Activated CD4-positive, alpha-beta memory T cell treated with anti-CD3 and anti-CD28 coated beads for 36 hours (primary cell): ENCODE measurements around the gene WNT6. TPM values are rescaled to one million over a fixed set of nuclear protein-coding genes. Genes with fewer than 3 reads are reported as not detected.
A peak's percentile ranks its signal among the peaks of the same experiment; 100 is the strongest.
"Not testable (repeated sequence)": the region's sequence is repeated elsewhere in the genome, so short reads cannot be mapped to it uniquely, and the experiment has no call there.

ENCODE experiments used
- CTCF ChIA-PET: fragments of 350-600 bp; sonication (Branson Sonifier 250); formaldehyde crosslinking; loops from one replicate; lab custom pipeline; 2021; ENCODE audit warnings: antibody characterized with exemption, inconsistent platforms; lab: Charles Lee
- POLR2A ChIA-PET: fragments of 350-600 bp; sonication (Branson Sonifier 250); formaldehyde crosslinking; loops from one replicate; lab custom pipeline; 2021; ENCODE audit warnings: antibody characterized with exemption; lab: Charles Lee
- DNase-seq: peaks from one replicate; pipeline ENCODE4 v3.0.0-alpha.2; 2020
- H3K27ac Mint-ChIP-seq: one replicate; pipeline ENCODE4 v1.8.0; 2021; ENCODE audit warnings: mixed read lengths
- H3K27me3 Mint-ChIP-seq: one replicate; pipeline ENCODE4 v1.8.0; 2021; ENCODE audit warnings: mixed read lengths
- H3K36me3 Mint-ChIP-seq: one replicate; pipeline ENCODE4 v1.8.0; 2021; ENCODE audit warnings: mixed read lengths
- H3K4me1 Mint-ChIP-seq: one replicate; pipeline ENCODE4 v1.8.0; 2021; ENCODE audit warnings: low read depth, mixed read lengths
- H3K4me3 Mint-ChIP-seq: one replicate; pipeline ENCODE4 v1.8.0; 2021; ENCODE audit warnings: mild to moderate bottlenecking, mixed read lengths
- H3K9me3 Mint-ChIP-seq: one replicate; pipeline ENCODE4 v1.8.0; 2021; ENCODE audit warnings: mixed read lengths
- intact Hi-C: fragments of 100-400 bp; cut with micrococcal nuclease; formaldehyde crosslinking; loops from one replicate; pipeline ENCODE4 v1.15.1; 2023
- total RNA-seq, 2 experiments: library from RNA; stranded (reverse); gene quantifications; one replicate each; pipeline ENCODE4 v1.2.3, GENCODE V29; 2021

WNT6 gene
- total RNA-seq, 2 experiments from 2014 or later = 0.31 to 0.40 TPM

DNA sequence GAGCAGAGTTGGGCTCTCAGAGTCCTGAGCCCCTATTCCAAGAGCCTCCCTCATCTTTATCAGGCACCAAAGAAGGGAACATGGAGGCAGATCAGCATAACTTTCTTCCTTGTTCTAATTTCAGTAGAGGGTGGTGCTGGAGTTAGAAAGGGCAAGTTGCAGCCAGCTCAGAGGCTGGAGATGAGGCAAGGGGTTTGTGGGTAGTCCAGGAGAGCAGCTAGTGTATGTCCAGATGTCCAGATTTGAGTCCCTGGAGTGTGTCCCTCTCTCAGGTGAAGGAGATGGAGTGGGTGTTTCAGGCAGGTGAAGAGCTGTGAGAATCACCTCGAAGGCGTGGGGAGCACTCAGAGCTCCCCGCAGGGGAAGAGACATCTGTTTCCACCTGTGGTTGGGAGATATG, 27.5 kb upstream of the WNT6 start:
- Mint-ChIP-seq H3K27ac (no peak overlapping the region), H3K27me3 (peaks cover 31% of the 10 kb centered on the region), H3K4me3 (no peak overlapping the region), H3K9me3 (peaks cover 4% of the 10 kb centered on the region), H3K36me3 (no peaks in the 10 kb centered on the region), H3K4me1 (no peaks in the 10 kb centered on the region)
- intact Hi-C loops = no loop called here
- ChIA-PET POLR2A (no interaction called here), CTCF (interaction anchor here (0.6 kb wide), 1 partner anchor 13 kb away, joined by 3 read pairs; no protein-coding TSS in a partner anchor)
- no peak for DNase-seq

DNA sequence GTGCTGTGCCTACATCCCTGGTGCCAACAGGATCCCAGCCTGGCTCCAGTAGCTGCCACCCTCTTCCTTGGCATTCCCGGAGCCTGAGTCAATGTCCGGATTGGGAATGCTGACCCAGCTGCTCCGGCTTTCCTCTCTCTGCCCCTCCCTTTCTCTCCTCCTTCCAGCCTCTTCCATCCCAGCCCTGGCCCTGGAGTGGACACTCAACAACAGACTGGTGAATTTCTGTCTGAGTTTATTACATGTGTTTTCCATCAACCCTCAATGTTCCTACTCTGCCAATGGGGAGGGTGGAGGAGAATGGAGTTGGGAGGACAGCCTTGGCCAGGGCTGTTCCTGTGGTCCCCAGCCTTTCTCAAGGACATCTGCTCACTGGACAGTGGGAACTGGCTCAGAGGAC, 27.1 kb upstream of the WNT6 start:
- no peak overlapping the region for H3K27ac Mint-ChIP-seq
- intact Hi-C loops = no loop called here
- no peaks in the 10 kb centered on the region for H3K4me1 Mint-ChIP-seq
- no peak overlapping the region for H3K4me3 Mint-ChIP-seq
- peaks cover 8% of the 10 kb centered on the region for H3K9me3 Mint-ChIP-seq
- ChIA-PET CTCF (no interaction called here), POLR2A (no interaction called here)
- no peak for DNase-seq
- peaks cover 34% of the 10 kb centered on the region for H3K27me3 Mint-ChIP-seq
- peaks cover 2% of the 10 kb centered on the region for H3K36me3 Mint-ChIP-seq

DNA sequence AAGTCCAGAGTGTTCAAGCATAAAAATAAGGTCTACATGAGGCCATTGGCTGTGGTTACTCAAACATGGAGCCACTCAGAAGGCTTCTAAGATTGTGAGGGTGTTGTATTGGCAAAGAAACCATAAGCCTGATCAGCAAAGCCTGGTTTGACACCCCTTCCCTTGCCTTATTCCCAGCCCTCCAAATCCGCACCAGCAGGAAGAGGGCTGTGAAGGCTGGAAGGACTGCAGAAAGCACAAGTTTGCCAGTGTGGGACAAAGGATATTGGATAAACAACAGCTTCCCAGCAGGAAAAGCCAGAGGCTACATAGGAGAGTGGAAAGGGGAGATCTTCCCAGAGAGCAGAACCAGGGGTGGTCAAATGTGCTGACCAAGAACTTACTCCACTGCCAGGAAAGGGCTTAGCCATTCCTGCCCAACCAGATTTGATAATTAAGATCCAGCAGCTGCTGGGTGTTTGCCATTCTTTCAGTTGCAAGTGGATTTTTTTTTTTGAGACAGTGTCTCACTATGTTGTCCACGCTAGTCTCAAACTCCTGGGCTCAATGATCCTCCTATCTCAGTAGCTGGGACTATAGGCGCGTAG, 26.5 kb upstream of the WNT6 start:
- Mint-ChIP-seq H3K36me3 (peaks cover 2% of the 10 kb centered on the region), H3K9me3 (peaks cover 9% of the 10 kb centered on the region), H3K27ac (no peak overlapping the region), H3K4me3 (no peak overlapping the region), H3K4me1 (no peaks in the 10 kb centered on the region), H3K27me3 (peaks cover 32% of the 10 kb centered on the region)
- intact Hi-C loops = no loop called here
- ChIA-PET CTCF (interaction anchor here (0.7 to 0.9 kb wide), 2 partner anchors 15 to 66 kb away, joined by 3 to 4 read pairs; no protein-coding TSS in a partner anchor), POLR2A (interaction anchor here (0.6 kb wide), 1 partner anchor 11 kb away, joined by 4 read pairs; no protein-coding TSS in a partner anchor)
- no peak for DNase-seq

DNA sequence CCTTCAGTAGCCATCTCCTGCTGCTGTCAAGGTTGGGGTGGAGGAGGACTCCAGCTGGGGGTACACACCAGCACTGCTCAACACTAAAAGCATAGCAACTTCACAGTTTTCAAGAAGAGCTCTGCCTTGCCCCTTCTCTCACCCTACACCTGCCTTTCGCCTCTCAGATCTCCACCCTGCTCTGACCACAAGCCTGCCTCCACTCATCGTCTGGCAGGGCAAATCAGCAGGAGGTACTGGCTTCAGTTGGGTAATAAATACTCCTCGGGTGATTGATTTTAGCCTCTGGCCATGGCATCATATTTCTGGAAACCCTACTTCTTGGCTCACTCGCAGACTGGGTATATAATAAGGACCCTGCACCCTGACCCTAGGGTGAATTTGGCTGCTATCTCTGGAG, 24.9 kb upstream of the WNT6 start:
- intact Hi-C loops = no loop called here
- Mint-ChIP-seq H3K4me1 (no peaks in the 10 kb centered on the region), H3K27ac (no peak overlapping the region), H3K4me3 (no peak overlapping the region), H3K27me3 (peaks cover 36% of the 10 kb centered on the region), H3K36me3 (peaks cover 2% of the 10 kb centered on the region), H3K9me3 (peaks cover 9% of the 10 kb centered on the region)
- DNase-seq = no peak
- CTCF ChIA-PET = no interaction called here
- POLR2A ChIA-PET = no interaction called here

DNA sequence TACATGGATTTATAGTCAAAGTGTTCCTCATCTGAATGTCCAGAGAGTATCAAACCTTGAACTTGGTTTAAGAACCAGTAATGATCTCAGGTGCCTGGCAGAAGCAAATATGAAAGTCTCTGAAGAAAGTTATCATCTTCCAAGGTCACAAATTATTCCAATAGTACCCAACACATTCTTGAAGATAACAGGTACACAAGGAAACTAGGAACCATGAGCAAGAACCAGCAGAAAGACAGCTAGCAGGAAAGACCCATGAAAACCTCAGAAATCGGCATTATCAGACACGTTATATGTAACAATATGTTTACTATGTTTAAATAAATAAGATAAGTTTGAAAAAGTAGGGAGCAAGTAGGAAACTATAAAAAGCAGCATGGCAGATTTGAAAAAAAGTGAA, 22.1 kb upstream of the WNT6 start:
- ChIA-PET POLR2A (no interaction called here), CTCF (interaction anchor here (0.7 to 1.1 kb wide), 2 partner anchors 10 to 39 kb away, joined by 3 to 5 read pairs; no protein-coding TSS in a partner anchor)
- H3K9me3 Mint-ChIP-seq = peaks cover 9% of the 10 kb centered on the region
- no peak for DNase-seq
- H3K4me3 Mint-ChIP-seq = no peak overlapping the region
- H3K36me3 Mint-ChIP-seq = peaks cover 2% of the 10 kb centered on the region
- H3K27ac Mint-ChIP-seq = no peak overlapping the region
- intact Hi-C loops = no loop called here
- H3K4me1 Mint-ChIP-seq = no peaks in the 10 kb centered on the region
- peaks cover 37% of the 10 kb centered on the region for H3K27me3 Mint-ChIP-seq

DNA sequence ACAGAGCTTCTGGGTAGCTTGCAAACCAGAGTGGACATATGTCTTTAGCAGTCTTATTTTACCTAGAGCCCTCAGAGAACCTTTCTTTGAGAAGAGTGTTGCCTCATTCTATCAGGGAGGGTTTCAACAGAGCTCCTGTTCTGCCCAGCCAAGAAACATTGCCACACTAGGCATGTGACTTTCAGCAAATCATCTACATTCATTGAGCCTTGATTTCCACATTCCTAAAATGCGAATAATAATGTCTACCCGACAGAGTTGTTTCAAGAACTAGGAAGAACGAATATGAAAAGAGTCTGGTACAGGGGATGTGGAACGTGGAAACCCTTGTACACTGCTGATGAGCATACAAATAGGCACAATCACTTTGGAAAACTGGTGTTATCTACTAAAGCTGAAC, 20.2 kb upstream of the WNT6 start:
- Mint-ChIP-seq H3K27ac (no peak overlapping the region), H3K4me1 (no peaks in the 10 kb centered on the region), H3K4me3 (no peak overlapping the region), H3K9me3 (peaks cover 12% of the 10 kb centered on the region), H3K36me3 (peaks cover 2% of the 10 kb centered on the region), H3K27me3 (peaks cover 37% of the 10 kb centered on the region)
- intact Hi-C loops = no loop called here
- DNase-seq = no peak
- CTCF ChIA-PET = interaction anchor here (0.9 to 1.5 kb wide), 2 partner anchors 8 to 13 kb away, joined by 4 to 5 read pairs; no protein-coding TSS in a partner anchor
- POLR2A ChIA-PET = interaction anchor here (0.6 kb wide), 1 partner anchor 127 kb away, joined by 3 read pairs; no protein-coding TSS in a partner anchor

DNA sequence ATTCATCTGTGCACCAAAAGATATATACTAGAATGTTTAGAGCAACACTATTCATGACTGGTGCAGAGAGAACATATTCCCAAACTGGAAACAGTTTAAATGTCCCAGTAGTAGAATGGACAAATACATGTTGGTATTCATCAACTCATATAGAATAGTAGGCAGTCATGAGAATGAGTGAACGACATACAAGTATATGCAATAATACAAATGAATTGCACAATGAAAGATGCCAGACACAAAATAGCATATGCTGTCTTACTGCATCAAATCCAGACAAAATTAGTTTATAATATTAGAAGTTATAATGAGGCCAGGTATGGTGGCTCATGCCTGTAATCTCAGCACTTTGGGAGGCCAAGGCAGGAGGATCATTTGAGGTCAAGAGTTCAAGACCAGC, 19.7 kb upstream of the WNT6 start:
- H3K4me3 Mint-ChIP-seq = no peak overlapping the region
- peaks cover 13% of the 10 kb centered on the region for H3K9me3 Mint-ChIP-seq
- H3K27ac Mint-ChIP-seq = no peak overlapping the region
- H3K4me1 Mint-ChIP-seq = no peaks in the 10 kb centered on the region
- ChIA-PET CTCF (interaction anchor here (0.6 to 0.9 kb wide), 2 partner anchors 8 to 181 kb away, joined by 3 to 4 read pairs; no protein-coding TSS in a partner anchor), POLR2A (no interaction called here)
- intact Hi-C loops = no loop called here
- H3K36me3 Mint-ChIP-seq = peaks cover 2% of the 10 kb centered on the region
- DNase-seq = no peak
- H3K27me3 Mint-ChIP-seq = peaks cover 34% of the 10 kb centered on the region

DNA sequence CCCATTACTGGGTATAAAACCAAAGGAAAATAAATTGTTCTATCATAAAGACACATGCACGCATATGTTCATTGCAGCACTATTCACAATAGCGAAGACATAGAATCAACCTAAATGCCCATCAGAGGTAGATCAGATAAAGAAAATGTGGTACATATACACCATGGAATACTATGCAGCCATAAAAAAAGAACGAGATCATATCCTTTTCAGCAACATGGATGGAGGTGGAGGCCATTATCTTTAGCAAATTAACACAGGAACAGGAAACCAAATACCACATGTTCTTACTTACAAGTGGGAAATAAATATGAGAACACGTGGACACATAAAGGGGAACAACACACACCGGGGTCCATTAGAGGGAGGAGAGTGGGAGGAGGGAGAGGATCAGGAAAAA, 15.3 kb upstream of the WNT6 start:
- intact Hi-C loops, H3K9me3 Mint-ChIP-seq, H3K36me3 Mint-ChIP-seq, H3K4me1 Mint-ChIP-seq, H3K27ac Mint-ChIP-seq, POLR2A ChIA-PET, DNase-seq, H3K4me3 Mint-ChIP-seq: not testable (repeated sequence)
- CTCF ChIA-PET = interaction anchor here (0.6 to 0.7 kb wide), 2 partner anchors 12 to 90 kb away, joined by 3 read pairs; partner anchors contain the start of gene PRKAG3
- peaks cover 21% of the 10 kb centered on the region for H3K27me3 Mint-ChIP-seq

DNA sequence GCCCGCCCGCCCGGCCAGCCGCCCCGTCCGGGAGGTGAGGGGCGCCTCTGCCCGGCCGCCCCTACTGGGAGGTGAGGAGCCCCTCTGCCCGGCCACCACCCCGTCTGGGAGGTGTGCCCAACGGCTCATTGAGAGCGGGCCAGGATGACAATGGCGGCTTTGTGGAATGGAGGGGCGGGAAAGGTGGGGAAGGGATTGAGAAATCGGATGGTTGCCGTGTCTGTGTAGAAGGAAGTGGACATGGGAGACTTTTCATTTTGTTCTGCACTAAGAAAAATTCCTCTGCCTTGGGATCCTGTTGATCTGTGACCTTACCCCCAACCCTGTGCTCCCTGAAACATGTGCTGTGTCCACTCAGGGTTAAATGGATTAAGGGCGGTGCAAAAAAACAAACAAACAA, 12.6 kb upstream of the WNT6 start:
- peaks cover 11% of the 10 kb centered on the region for H3K27me3 Mint-ChIP-seq
- H3K27ac Mint-ChIP-seq, POLR2A ChIA-PET, H3K4me3 Mint-ChIP-seq, H3K9me3 Mint-ChIP-seq, DNase-seq, H3K4me1 Mint-ChIP-seq, H3K36me3 Mint-ChIP-seq: not testable (repeated sequence)
- CTCF ChIA-PET = interaction anchor here (0.5 to 7.8 kb wide), 51 partner anchors 8 to 545 kb away, joined by 3 to 107 read pairs (median 4); partner anchors contain the start of genes BCS1L, CYP27A1, RNF25 and STK36
- intact Hi-C loops = loop anchor here (1.0 to 5.0 kb wide), 4 partner anchors 119 to 440 kb away; partner anchors contain the start of genes BCS1L, TTLL4 and ZNF142

DNA sequence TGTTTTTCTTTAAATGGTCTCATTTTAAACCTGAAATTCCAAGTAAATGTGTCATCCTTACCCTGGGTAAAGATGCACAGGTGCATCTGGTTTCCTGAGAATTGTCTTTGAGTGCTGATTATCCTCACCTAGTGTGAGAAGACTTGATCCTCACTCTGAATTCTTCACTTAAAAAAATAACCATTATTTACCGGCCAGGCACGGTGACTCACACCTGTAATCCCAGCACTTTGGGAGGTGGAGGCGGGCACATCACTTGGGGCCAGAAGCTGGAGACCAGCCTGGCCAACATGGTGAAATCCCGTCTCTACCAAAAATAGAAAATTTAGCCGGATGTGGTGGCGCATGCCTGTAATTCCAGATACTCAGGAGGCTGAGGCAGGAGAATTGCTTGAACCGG, 9.9 kb upstream of the WNT6 start:
- no peak for DNase-seq
- no peak overlapping the region for H3K27ac Mint-ChIP-seq
- CTCF ChIA-PET = interaction anchor here (1.0 to 7.8 kb wide), 7 partner anchors 27 to 190 kb away, joined by 3 to 107 read pairs (median 5); partner anchors contain the start of genes BCS1L, TTLL4 and ZNF142
- no peak overlapping the region for H3K4me3 Mint-ChIP-seq
- H3K36me3 Mint-ChIP-seq = no peaks in the 10 kb centered on the region
- POLR2A ChIA-PET = no interaction called here
- no peaks in the 10 kb centered on the region for H3K9me3 Mint-ChIP-seq
- intact Hi-C loops = loop anchor here (5.0 kb wide), 1 partner anchor 442 kb away; no protein-coding TSS in a partner anchor
- peaks cover 22% of the 10 kb centered on the region for H3K27me3 Mint-ChIP-seq
- no peaks in the 10 kb centered on the region for H3K4me1 Mint-ChIP-seq

DNA sequence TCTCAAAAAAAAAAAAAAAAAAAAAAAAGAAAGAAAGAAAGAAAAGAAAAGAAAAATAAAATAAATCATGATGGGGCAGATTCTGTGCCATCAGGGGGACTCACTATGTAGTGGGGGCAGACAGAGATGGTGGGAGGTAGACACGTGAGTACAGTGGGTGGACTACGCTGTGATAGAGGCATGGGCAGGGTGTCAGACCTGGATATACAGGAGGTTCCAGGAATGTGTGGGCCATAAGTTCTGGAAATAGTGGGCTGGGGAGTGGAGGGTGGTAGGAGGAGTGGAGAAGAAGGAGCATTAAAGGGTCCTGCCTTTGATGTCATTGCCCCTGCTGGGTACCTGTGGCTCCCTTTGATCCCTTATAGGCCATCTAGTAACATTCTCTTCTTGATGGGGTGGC, 8.8 kb upstream of the WNT6 start:
- H3K4me1 Mint-ChIP-seq = no peaks in the 10 kb centered on the region
- no peak for DNase-seq
- H3K27ac Mint-ChIP-seq = no peak overlapping the region
- no peak overlapping the region for H3K4me3 Mint-ChIP-seq
- no peaks in the 10 kb centered on the region for H3K36me3 Mint-ChIP-seq
- ChIA-PET POLR2A (no interaction called here), CTCF (interaction anchor here (0.6 to 7.8 kb wide), 10 partner anchors 15 to 214 kb away, joined by 4 to 107 read pairs (median 6); partner anchors contain the start of genes BCS1L and ZNF142)
- intact Hi-C loops = no loop called here
- H3K9me3 Mint-ChIP-seq = no peaks in the 10 kb centered on the region
- peaks cover 28% of the 10 kb centered on the region for H3K27me3 Mint-ChIP-seq

DNA sequence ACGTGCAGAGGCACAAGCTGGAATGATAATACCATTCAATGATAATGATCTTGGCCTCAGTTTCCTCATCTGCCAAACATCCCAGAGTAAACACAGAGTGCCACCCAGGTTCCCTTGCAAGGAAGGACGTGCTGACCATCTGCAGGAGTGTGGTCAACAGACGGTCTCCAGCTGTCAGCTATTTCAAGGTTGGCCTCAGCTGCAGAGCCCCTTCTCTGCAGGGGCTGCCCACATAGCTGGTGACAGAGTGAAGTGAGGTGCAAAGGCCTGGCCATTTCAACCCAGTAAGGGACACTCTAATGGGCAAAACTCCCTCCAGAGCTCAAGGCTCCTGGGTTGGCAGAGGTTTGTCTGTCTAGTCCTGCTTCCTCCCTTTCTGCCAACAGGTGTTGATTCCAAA, 8.3 kb upstream of the WNT6 start:
- H3K9me3 Mint-ChIP-seq = no peaks in the 10 kb centered on the region
- H3K4me1 Mint-ChIP-seq = no peaks in the 10 kb centered on the region
- no peak overlapping the region for H3K4me3 Mint-ChIP-seq
- H3K27ac Mint-ChIP-seq = no peak overlapping the region
- H3K27me3 Mint-ChIP-seq = peaks cover 33% of the 10 kb centered on the region
- H3K36me3 Mint-ChIP-seq = no peaks in the 10 kb centered on the region
- CTCF ChIA-PET = interaction anchor here (0.6 to 7.8 kb wide), 15 partner anchors 15 to 215 kb away, joined by 3 to 107 read pairs (median 6); partner anchors contain the start of genes BCS1L and ZNF142
- intact Hi-C loops = no loop called here
- POLR2A ChIA-PET = no interaction called here
- peak; percentile 6 for DNase-seq
